Fibroblast of lung (primary cell): ENCODE data around the gene SMIM38.

Experiments
- CTCF ChIP-seq, 2 donors: IDR thresholded peaks in 1 of 2; conservative IDR thresholded peaks in 1 of 2; 1 replicate in 1 of 2; 2 replicates in 1 of 2; pipeline ENCODE4 v1.5.1; 2011 to 2012; ENCODE audit warnings: low read length in 2 of 2, control low read depth in 1 of 2, inconsistent platforms in 1 of 2, low read depth in 1 of 2, mild to moderate bottlenecking in 1 of 2
- EZH2 ChIP-seq: IDR thresholded peaks from 2 replicates; pipeline ENCODE4 v1.5.1; 2012; ENCODE audit warnings: low read length, control low read depth, mild to moderate bottlenecking; ENCODE audit errors: missing control alignments

GRCh38 chr11:69193151-69193550 lies 37.4 kb downstream of the SMIM38 start:
- TF ChIP-seq CTCF (conservative IDR thresholded peaks at IDR 0.05 in 1 of 2, IDR thresholded peaks at IDR 0.05 in 1 of 2; ENCODE audit: low read depth in 1 of 2, low read length in 2 of 2) (no peak), EZH2 (no peak)
